ENCODE data around the gene SOX5. TPM values are rescaled to one million over a fixed set of nuclear protein-coding genes. Genes with fewer than 3 reads are reported as not detected.

Gene SOX5
- total RNA-seq, 1 experiment from 2014 or later: 3.1 TPM

- Histone ChIP-seq H3K23ac (ENCODE audit: insufficient read length, low read depth, low read length) (no peak overlapping the region), H3K18ac (ENCODE audit: insufficient read length, low read depth, low read length) (no peak overlapping the region), H4K20me1 (ENCODE audit: control insufficient read depth, insufficient read depth, insufficient read length) (no peaks in the 10 kb centered on the region), H3K27ac (ENCODE audit: insufficient read length, low read depth, low read length) (no peak overlapping the region), H3K9me3 (ENCODE audit: control insufficient read depth, low read depth, low read length) (no peaks in the 10 kb centered on the region), H2BK5ac (ENCODE audit: insufficient read length, low read length) (no peak overlapping the region), H3K4me1 (ENCODE audit: insufficient read depth, low read length) (no peaks in the 10 kb centered on the region), H2BK20ac (ENCODE audit: low read depth, low read length, poor library complexity, severe bottlenecking) (no peak overlapping the region), H3K14ac (ENCODE audit: insufficient read depth, low read length) (no peak overlapping the region), H3K9ac (ENCODE audit: extremely low read depth, insufficient read length, low read length) (no peak overlapping the region), H4K8ac (replicated peaks; ENCODE audit: insufficient read length, low read depth, low read length) (no peak overlapping the region), H3K27me3 (ENCODE audit: insufficient read depth, low read length) (no peaks in the 10 kb centered on the region; the same call in 1 of the 2 replicates), H2AFZ (ENCODE audit: low read length) (no peak overlapping the region), H4K91ac (ENCODE audit: insufficient read length, low read depth, low read length) (no peak overlapping the region), H3T11ph (ENCODE audit: low read length) (no peak overlapping the region), H3K4me2 (ENCODE audit: insufficient read depth, insufficient read length, low read length) (no peak overlapping the region), H2BK12ac (ENCODE audit: insufficient read length, low read depth, low read length) (no peak overlapping the region), H3K79me1 (ENCODE audit: insufficient read depth, low read depth, low read length, poor library complexity, severe bottlenecking) (no peaks in the 10 kb centered on the region), H3K79me2 (ENCODE audit: insufficient read depth, low read length) (no peaks in the 10 kb centered on the region), H2BK15ac (ENCODE audit: low read depth, low read length) (no peak overlapping the region), H4K5ac (ENCODE audit: insufficient read length, low read depth, low read length) (no peak overlapping the region), H3K23me2 (ENCODE audit: insufficient read length, low read depth, low read length, poor library complexity, severe bottlenecking) (peaks cover 10% of the 10 kb centered on the region), H2AK5ac (ENCODE audit: insufficient read length, low read length) (no peak overlapping the region), H3K56ac (ENCODE audit: insufficient read length, low read depth, low read length) (no peak overlapping the region), H2BK120ac (ENCODE audit: low read depth, low read length, poor library complexity, severe bottlenecking) (no peak overlapping the region), H3K4ac (ENCODE audit: low read depth, low read length) (no peak overlapping the region)
- WGBS (ENCODE audit: extremely low coverage, insufficient read length, low lambda C conversion rate): no CpG with 5 or more reads among the region's 2 CpGs
- H3K36me3 Mint-ChIP-seq (ENCODE audit: insufficient read depth in 1 of 3, low read depth in 3 of 3): no peaks in the 10 kb centered on the region
- peaks cover 9 to 10% of the 10 kb centered on the region in 2 experiments for H3K4me1 Mint-ChIP-seq
- H3K27me3 Mint-ChIP-seq (ENCODE audit: low read depth): peaks cover 2% of the 10 kb centered on the region; the same call in 1 of the 2 replicates
- no peak overlapping the region for H3K4me3 Mint-ChIP-seq
- DNase-seq: no peak
- no peak overlapping the region for H3K27ac Mint-ChIP-seq
- no peaks in the 10 kb centered on the region for H3K9me3 Mint-ChIP-seq
- TF ChIP-seq, protein P1, sequence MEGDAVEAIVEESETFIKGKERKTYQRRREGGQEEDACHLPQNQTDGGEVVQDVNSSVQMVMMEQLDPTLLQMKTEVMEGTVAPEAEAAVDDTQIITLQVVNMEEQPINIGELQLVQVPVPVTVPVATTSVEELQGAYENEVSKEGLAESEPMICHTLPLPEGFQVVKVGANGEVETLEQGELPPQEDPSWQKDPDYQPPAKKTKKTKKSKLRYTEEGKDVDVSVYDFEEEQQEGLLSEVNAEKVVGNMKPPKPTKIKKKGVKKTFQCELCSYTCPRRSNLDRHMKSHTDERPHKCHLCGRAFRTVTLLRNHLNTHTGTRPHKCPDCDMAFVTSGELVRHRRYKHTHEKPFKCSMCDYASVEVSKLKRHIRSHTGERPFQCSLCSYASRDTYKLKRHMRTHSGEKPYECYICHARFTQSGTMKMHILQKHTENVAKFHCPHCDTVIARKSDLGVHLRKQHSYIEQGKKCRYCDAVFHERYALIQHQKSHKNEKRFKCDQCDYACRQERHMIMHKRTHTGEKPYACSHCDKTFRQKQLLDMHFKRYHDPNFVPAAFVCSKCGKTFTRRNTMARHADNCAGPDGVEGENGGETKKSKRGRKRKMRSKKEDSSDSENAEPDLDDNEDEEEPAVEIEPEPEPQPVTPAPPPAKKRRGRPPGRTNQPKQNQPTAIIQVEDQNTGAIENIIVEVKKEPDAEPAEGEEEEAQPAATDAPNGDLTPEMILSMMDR (conservative IDR thresholded peaks at IDR 0.05): no peak
Observed at GRCh38 chr12:23947395-23947794, 2.1 kb downstream of the SOX5 start.

All from H9 (cell line).